Retinal pigment epithelial cell (primary cell): ENCODE data around the gene NAA16.
"Not testable (repeated sequence)": the region's sequence is repeated elsewhere in the genome, so short reads cannot be mapped to it uniquely, and the experiment has no call there.

Experiments
- DNase-seq: peaks from one replicate; pipeline ENCODE4 v3.0.0-alpha.2; 2010; ENCODE audit warnings: low read depth
- H3K4me3 ChIP-seq: 2 replicates; pipeline ENCODE4 v1.5.1; 2011; ENCODE audit warnings: mild to moderate bottlenecking, low read length, control low read depth, moderate library complexity
- CTCF ChIP-seq: conservative IDR thresholded peaks from 2 replicates; pipeline ENCODE4 v1.5.1; 2011; ENCODE audit warnings: low read depth, low read length, control low read depth, inconsistent platforms

The NAA16 gene

GRCh38 chr13:41354416-41354815, 43.3 kb downstream of the NAA16 start:
- no peak overlapping the region for H3K4me3 ChIP-seq
- no peak for DNase-seq
- no peak for TF ChIP-seq CTCF

- DNase-seq, H3K4me3 ChIP-seq: not testable (repeated sequence)
These were observed 45.2 kb downstream of the NAA16 start for GRCh38 chr13:41356385-41356648.

- no peak overlapping the region for H3K4me3 ChIP-seq
- TF ChIP-seq CTCF: no peak
- DNase-seq: no peak
These were observed 45.7 kb downstream of the NAA16 start for GRCh38 chr13:41356786-41357185.

DNA sequence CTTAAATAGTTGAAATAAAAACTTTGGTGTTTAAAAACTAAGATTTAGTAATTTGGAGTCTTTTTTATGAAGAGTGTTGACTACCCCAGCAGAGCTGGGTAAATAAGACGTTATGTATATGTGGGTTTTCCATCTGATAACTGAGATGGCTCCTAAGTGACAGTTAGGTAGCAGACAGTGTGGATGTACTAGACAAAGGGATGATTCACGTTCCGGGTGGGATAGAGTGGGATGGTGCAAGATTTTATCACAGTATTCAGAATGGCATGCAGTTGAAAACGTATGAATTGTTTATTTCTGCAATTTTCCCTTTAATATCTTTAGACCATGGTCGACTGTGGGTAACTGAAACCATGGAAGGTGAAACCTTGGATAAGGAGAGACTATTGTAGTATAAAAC, 50.4 kb downstream of the NAA16 start:
- TF ChIP-seq CTCF: no peak
- DNase-seq: no peak
- H3K4me3 ChIP-seq: no peak overlapping the region

DNA sequence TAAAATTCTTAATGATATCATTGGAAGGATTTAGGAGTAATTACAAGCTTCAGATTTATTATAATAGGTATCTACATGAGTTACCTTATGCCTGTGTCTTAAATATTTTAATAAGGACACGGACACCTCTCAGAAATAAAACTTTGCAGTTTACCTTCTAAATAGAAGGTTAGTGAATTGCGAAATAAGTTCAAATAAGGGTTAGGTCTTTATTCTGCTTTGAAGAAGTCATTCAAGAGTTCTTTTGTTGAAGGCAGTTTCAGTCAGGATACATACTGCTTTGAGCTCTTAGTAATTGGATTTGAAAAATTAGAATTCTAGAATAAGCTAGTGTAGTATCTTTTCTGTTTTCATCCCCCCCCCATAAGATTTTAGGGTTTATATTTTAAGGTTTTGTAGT, 53.0 kb downstream of the NAA16 start:
- TF ChIP-seq CTCF: no peak
- DNase-seq: no peak
- no peak overlapping the region for H3K4me3 ChIP-seq

DNA sequence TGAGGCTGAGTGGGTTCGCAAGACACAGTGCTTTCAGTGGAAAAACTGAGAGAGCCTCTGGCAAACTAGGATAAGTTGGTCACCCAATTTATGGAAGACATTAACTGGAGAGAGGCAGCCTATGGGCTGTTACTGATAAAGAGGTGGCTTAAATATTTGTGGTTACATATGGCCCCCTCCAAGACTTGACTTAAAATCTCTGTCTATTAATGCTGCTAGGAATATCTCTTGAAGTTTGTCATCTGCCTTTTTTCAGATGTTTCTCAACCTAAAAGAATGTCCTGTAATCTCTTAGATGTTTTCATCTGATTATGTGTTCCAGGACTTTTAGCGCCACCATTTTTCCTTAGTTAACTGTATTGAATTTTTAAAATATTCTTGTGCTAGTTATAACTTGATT, 54.6 kb downstream of the NAA16 start:
- TF ChIP-seq CTCF: no peak
- H3K4me3 ChIP-seq: no peak overlapping the region
- no peak for DNase-seq

GRCh38 chr13:41370736-41371135, 59.7 kb downstream of the NAA16 start:
- no peak overlapping the region for H3K4me3 ChIP-seq
- TF ChIP-seq CTCF: no peak
- no peak for DNase-seq

- no peak overlapping the region for H3K4me3 ChIP-seq
- DNase-seq: no peak
- no peak for TF ChIP-seq CTCF
These were observed 66.4 kb downstream of the NAA16 start for GRCh38 chr13:41377446-41377845.
